ENCODE results near the gene SPINK13.
"Not testable (repeated sequence)": the region's sequence is repeated elsewhere in the genome, so short reads cannot be mapped to it uniquely, and the experiment has no call there.

GRCh38 chr5:148280893-148281292, 12.3 kb downstream of the SPINK13 start:
- not testable (repeated sequence) for TF ChIP-seq CTCF (IDR thresholded peaks at IDR 0.05); ZFX (IDR thresholded peaks at IDR 0.05; ENCODE audit: borderline replicate concordance)

Data from 22Rv1 (cell line).